Measurements from ENCODE around the gene RPL6. TPM values are rescaled to one million over a fixed set of nuclear protein-coding genes. Genes with fewer than 3 reads are reported as not detected.
"Not testable (repeated sequence)": the region's sequence is repeated elsewhere in the genome, so short reads cannot be mapped to it uniquely, and the experiment has no call there.

RPL6 gene
- total and polyA plus RNA-seq, 9 of the 15 experiments (the other 6 are each of a cell fraction or from before 2014, with no cell fraction given), result 1,519 to 3,103 (median 2,396) TPM

GRCh38 chr12:112440653-112441052 lies 31.2 kb upstream of the RPL6 start:
- BruUV-seq (replicated peaks); in situ Hi-C loops (cut with MboI); H3K27me3 ChIP-seq (ENCODE audit: control insufficient read depth in 2 of 2, insufficient read depth in 2 of 2, low read length in 2 of 2); H3K9me1 ChIP-seq (ENCODE audit: control insufficient read depth, insufficient read depth, low read length); H4K20me1 ChIP-seq (replicated peaks; ENCODE audit: control insufficient read depth, insufficient read depth, low read length); FAIRE-seq; DNase-seq (ENCODE audit: extremely low read depth in 1 of 4, low spot score in 3 of 4); H3K9me3 ChIP-seq (replicated peaks; ENCODE audit: control insufficient read depth, insufficient read depth, low read depth, low read length); H3K4me3 ChIP-seq; ATAC-seq; H3K4me1 ChIP-seq (replicated peaks in 1 of 2; ENCODE audit: control insufficient read depth in 2 of 2, insufficient read depth in 2 of 2, low read length in 2 of 2); H3K36me3 ChIP-seq (ENCODE audit: control insufficient read depth, insufficient read depth, low read length); H2AFZ ChIP-seq (ENCODE audit: low read depth, low read length); H3K27ac ChIP-seq (ENCODE audit: extremely low read depth, low read depth, low read length); H3K9ac ChIP-seq (ENCODE audit: insufficient read depth in 1 of 2, low read depth in 2 of 2, low read length in 2 of 2); intact Hi-C loops (cut with micrococcal nuclease); H3K4me2 ChIP-seq (ENCODE audit: insufficient read depth, low read length): not testable (repeated sequence)
- POLR2A ChIA-PET, result interaction anchor here (1.8 to 2.7 kb wide), 2 partner anchors 9 to 18 kb away, joined by 7 to 10 read pairs; no protein-coding TSS in a partner anchor
- peaks cover 48% of the 10 kb centered on the region for H3K79me2 ChIP-seq (ENCODE audit: control insufficient read depth, insufficient read depth, low read length)
- 83% methylated on average over 7 of the region's 9 CpGs for WGBS (ENCODE audit: insufficient coverage, low coverage, missing lambda C conversion rate)
- CTCF ChIA-PET (ENCODE audit: low intra/inter-chr PET ratio), result interaction anchor here (0.6 kb wide), 2 partner anchors 621 to 1692 kb away, joined by 3 read pairs; no protein-coding TSS in a partner anchor

DNA sequence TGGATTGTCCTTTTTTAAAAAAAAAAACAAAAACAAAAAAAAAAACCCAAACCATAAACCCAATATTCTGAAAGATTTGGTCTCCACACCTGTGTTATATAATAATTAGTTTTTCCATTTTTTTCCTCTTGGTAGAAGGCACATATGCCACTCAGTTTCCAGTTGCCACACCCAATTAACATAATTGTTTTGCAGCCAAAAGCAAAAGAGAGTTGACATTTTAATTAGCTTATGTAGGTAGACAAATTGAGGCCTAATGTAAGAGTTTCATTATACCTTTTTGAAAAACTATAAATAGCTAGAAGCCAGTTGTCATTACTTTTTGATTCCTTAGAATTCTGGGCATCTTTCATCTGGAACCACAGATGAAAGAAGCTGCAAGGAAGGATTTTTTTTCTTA lies 30.4 kb upstream of the RPL6 start:
- DNase-seq (ENCODE audit: extremely low read depth in 1 of 4, low spot score in 3 of 4), result no peak
- TF ChIP-seq KLF6 (CRISPR knock-in tag; IDR thresholded peaks at IDR 0.05; ENCODE audit: borderline replicate concordance), result no peak
- H3K4me3 ChIP-seq, result no peak overlapping the region
- intact Hi-C loops (cut with micrococcal nuclease), result no loop called here
- peaks cover 4% of the 10 kb centered on the region; the same call in 2 of the 3 replicates for H3K36me3 ChIP-seq (ENCODE audit: control insufficient read depth, insufficient read depth, low read length)
- ATAC-seq, result no peak
- POLR2A ChIA-PET, result interaction anchor here (0.5 to 2.7 kb wide), 4 partner anchors 10 to 555 kb away, joined by 3 to 10 read pairs (median 5); no protein-coding TSS in a partner anchor
- H4K20me1 ChIP-seq (replicated peaks; ENCODE audit: control insufficient read depth, insufficient read depth, low read length), result no peaks in the 10 kb centered on the region
- no peaks in the 10 kb centered on the region for H3K9me1 ChIP-seq (ENCODE audit: control insufficient read depth, insufficient read depth, low read length)
- H3K9ac ChIP-seq (ENCODE audit: insufficient read depth in 1 of 2, low read depth in 2 of 2, low read length in 2 of 2), result no peak overlapping the region
- in situ Hi-C loops (cut with MboI), result no loop called here
- CTCF ChIA-PET (ENCODE audit: low intra/inter-chr PET ratio), result no interaction called here
- 0 out of 5 replicates have a peak, but pooled peaks cover 0 to 4% of the 10 kb centered on the region in 2 experiments for H3K4me1 ChIP-seq (replicated peaks in 1 of 2; ENCODE audit: control insufficient read depth in 2 of 2, insufficient read depth in 2 of 2, low read length in 2 of 2)
- no peak overlapping the region for H3K4me2 ChIP-seq (ENCODE audit: insufficient read depth, low read length)
- H3K79me2 ChIP-seq (ENCODE audit: control insufficient read depth, insufficient read depth, low read length), result peaks cover 52% of the 10 kb centered on the region
- no peaks in the 10 kb centered on the region for H3K27me3 ChIP-seq (ENCODE audit: control insufficient read depth in 2 of 2, insufficient read depth in 2 of 2, low read length in 2 of 2)
- no peak overlapping the region for H2AFZ ChIP-seq (ENCODE audit: low read depth, low read length)
- H3K27ac ChIP-seq (ENCODE audit: extremely low read depth, low read depth, low read length), result no peak overlapping the region
- FAIRE-seq, result no peak
- no TSS peak for BruUV-seq (replicated peaks)
- no peaks in the 10 kb centered on the region for H3K9me3 ChIP-seq (replicated peaks; ENCODE audit: control insufficient read depth, insufficient read depth, low read depth, low read length)

Data from K562 (cell line).